Uterus (tissue), 2 donors: ENCODE data around the gene ACBD6.

Experiments
- POLR2A ChIP-seq, 2 donors: fragments of 450-650 bp; IDR thresholded peaks; one replicate each; pipeline ENCODE4 v1.6.1; 2016; ENCODE audit warnings: antibody characterized with exemption in 2 of 2, mild to moderate bottlenecking in 1 of 2, moderate library complexity in 1 of 2
- TF ChIP-seq, protein P1 (sequence below), 4 experiments: fragments of 200-600 bp in 2 of 4; fragments of 450-650 bp in 2 of 4; sonication (generic) in 2 of 4; IDR thresholded peaks; one replicate each; pipeline ENCODE4 v1.5.1; 2016 to 2019; ENCODE audit warnings: antibody characterized with exemption in 4 of 4, mild to moderate bottlenecking in 2 of 4, moderate library complexity in 1 of 4

DNA sequence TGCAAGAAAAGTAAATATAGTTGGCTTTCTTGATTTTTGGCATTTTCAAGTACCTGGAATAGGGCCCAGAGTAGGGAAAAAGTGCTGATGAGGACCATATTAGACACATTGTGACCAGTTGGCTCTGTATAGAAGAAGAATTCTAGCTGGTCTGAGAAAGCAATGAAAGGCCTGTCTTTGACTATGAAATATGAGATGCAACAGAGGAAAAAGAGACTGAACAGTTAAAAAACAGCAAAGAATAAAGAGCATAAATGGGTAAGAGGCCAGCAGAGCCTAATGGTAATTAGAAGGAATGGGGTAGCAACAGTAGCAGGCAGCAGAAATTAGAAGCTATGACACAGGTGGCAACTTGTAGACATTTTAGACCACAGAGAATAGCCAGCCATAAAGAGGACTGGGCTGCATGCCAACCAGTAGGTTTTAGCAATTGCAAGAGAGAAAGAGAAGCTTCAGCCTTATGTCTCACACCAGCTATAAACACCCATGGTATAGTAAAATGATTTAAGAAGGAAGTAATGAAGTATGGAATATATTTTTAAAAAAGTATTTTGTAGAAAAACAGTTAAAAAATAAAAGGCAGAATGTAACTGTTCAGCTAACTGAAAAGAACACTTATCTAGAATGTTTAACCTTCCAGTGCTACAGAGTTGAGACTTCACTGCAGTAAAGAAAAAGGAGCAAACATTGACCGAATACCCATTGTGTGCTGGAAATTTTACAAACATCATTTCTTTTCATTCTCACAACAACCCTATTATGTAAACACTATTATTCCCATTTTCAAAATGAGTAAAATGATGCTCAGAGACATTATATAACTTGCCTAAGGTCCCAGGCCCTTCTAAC, 158.2 kb downstream of the ACBD6 start:
- TF ChIP-seq, protein P1, sequence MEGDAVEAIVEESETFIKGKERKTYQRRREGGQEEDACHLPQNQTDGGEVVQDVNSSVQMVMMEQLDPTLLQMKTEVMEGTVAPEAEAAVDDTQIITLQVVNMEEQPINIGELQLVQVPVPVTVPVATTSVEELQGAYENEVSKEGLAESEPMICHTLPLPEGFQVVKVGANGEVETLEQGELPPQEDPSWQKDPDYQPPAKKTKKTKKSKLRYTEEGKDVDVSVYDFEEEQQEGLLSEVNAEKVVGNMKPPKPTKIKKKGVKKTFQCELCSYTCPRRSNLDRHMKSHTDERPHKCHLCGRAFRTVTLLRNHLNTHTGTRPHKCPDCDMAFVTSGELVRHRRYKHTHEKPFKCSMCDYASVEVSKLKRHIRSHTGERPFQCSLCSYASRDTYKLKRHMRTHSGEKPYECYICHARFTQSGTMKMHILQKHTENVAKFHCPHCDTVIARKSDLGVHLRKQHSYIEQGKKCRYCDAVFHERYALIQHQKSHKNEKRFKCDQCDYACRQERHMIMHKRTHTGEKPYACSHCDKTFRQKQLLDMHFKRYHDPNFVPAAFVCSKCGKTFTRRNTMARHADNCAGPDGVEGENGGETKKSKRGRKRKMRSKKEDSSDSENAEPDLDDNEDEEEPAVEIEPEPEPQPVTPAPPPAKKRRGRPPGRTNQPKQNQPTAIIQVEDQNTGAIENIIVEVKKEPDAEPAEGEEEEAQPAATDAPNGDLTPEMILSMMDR (IDR thresholded peaks at IDR 0.05), result no peak
- no peak for TF ChIP-seq POLR2A (IDR thresholded peaks at IDR 0.05)
